H1 (cell line): ENCODE results near the gene BCAS3. TPM values are rescaled to one million over a fixed set of nuclear protein-coding genes. Genes with fewer than 3 reads are reported as not detected.

ENCODE experiments used
- CTCF ChIA-PET: fragments of 300-600 bp; sonication (Branson Sonifier 250); formaldehyde crosslinking; loops from one replicate; lab custom pipeline; 2021; ENCODE audit not compliant: partially characterized antibody; lab: Charles Lee
- POLR2A ChIA-PET: fragments of 300-600 bp; sonication (Branson Sonifier 250); formaldehyde crosslinking; loops from one replicate; lab custom pipeline; 2021; ENCODE audit warnings: inconsistent platforms; ENCODE audit not compliant: partially characterized antibody; lab: Charles Lee
- DNase-seq, 2 experiments: peaks; one replicate each; pipeline versions ENCODE4 v3.0.0 to v3.0.0-alpha.2; 2010 to 2022; ENCODE audit warnings: low spot score in 2 of 2, low read depth in 1 of 2, mixed read lengths in 1 of 2
- FAIRE-seq: peaks from 2 replicates; lab custom pipeline; 2011; peaks lifted over from hg19 to GRCh38; lab: Jason Lieb, UNC
- H2AFZ ChIP-seq: 2 replicates; pipeline ENCODE4 v1.8.1; 2012; ENCODE audit warnings: low read length, inconsistent platforms
- H2AK5ac ChIP-seq: 2 replicates; pipeline ENCODE4 v1.6.1; 2013; ENCODE audit warnings: low read depth, low read length
- H2BK120ac ChIP-seq: replicated peaks from 2 replicates; pipeline ENCODE3; 2013; ENCODE audit warnings: low read depth, low read length, inconsistent platforms
- H2BK12ac ChIP-seq: 2 replicates; pipeline ENCODE4 v1.6.1; 2013; ENCODE audit warnings: low read depth, low read length
- H2BK15ac ChIP-seq: 2 replicates; pipeline ENCODE4 v1.6.1; 2013; ENCODE audit warnings: low read length
- H2BK20ac ChIP-seq: 2 replicates; pipeline ENCODE4 v1.6.1; 2013; ENCODE audit warnings: low read length
- H2BK5ac ChIP-seq: 2 replicates; pipeline ENCODE4 v1.6.1; 2013; ENCODE audit warnings: low read depth, low read length
- H3K14ac ChIP-seq: 2 replicates; pipeline ENCODE4 v1.6.1; 2013; ENCODE audit warnings: inconsistent platforms; ENCODE audit not compliant: insufficient read length
- H3K18ac ChIP-seq: 2 replicates; pipeline ENCODE4 v1.6.1; 2013; ENCODE audit warnings: low read length; ENCODE audit errors: extremely low read depth
- H3K23ac ChIP-seq: 2 replicates; pipeline ENCODE4 v1.6.1; 2013; ENCODE audit warnings: inconsistent platforms; ENCODE audit not compliant: insufficient read length
- H3K23me2 ChIP-seq: 2 replicates; pipeline ENCODE4 v1.6.1; 2013; ENCODE audit warnings: low read depth, low read length
- H3K27ac ChIP-seq: 2 replicates; pipeline ENCODE4 v1.6.1; 2011; ENCODE audit warnings: low read depth, low read length, inconsistent platforms
- H3K27me3 ChIP-seq, 4 experiments: replicated peaks in 1 of 4; 1 replicate in 1 of 4; 2 replicates in 3 of 4; pipeline versions ENCODE4 v1.6.1 to v1.8.1; 2011 to 2013; ENCODE audit warnings: low read length in 3 of 4, mild to moderate bottlenecking in 3 of 4, inconsistent platforms in 2 of 4, mixed read lengths in 2 of 4, moderate library complexity in 1 of 4; ENCODE audit not compliant: control insufficient read depth in 3 of 4, insufficient read depth in 3 of 4; ENCODE audit errors: extremely low read depth in 1 of 4
- H3K36me3 ChIP-seq, 4 experiments: 2 replicates each; pipeline versions ENCODE4 v1.6.1 to v1.8.1; 2011 to 2013; ENCODE audit warnings: mild to moderate bottlenecking in 4 of 4, low read length in 3 of 4, moderate library complexity in 2 of 4, control low read depth in 1 of 4, inconsistent platforms in 1 of 4; ENCODE audit not compliant: insufficient read depth in 4 of 4, control insufficient read depth in 2 of 4
- H3K4ac ChIP-seq: replicated peaks from 2 replicates; pipeline ENCODE3; 2013; ENCODE audit warnings: low read length, low read depth, mixed read lengths, inconsistent platforms; ENCODE audit not compliant: insufficient read length
- H3K4me1 ChIP-seq, 4 experiments: replicated peaks in 1 of 4; 1 replicate in 1 of 4; 2 replicates in 3 of 4; pipeline versions ENCODE4 v1.6.1 to v1.8.1; 2011 to 2013; ENCODE audit warnings: low read length in 3 of 4, inconsistent platforms in 2 of 4, mixed read lengths in 1 of 4; ENCODE audit not compliant: insufficient read depth in 4 of 4, control insufficient read depth in 3 of 4
- H3K4me2 ChIP-seq, 2 experiments: 2 replicates each; pipeline versions ENCODE4 v1.6.1 to v1.8.1; 2011 to 2013; ENCODE audit warnings: low read depth in 2 of 2, low read length in 2 of 2, control low read depth in 1 of 2, inconsistent platforms in 1 of 2, mild to moderate bottlenecking in 1 of 2; ENCODE audit not compliant: insufficient read depth in 1 of 2
- H3K4me3 ChIP-seq, 4 experiments: fragments of 200-600, 300-600 bp in 1 of 4; sonication (generic), shearing (Covaris generic), sonication (Bioruptor Twin) in 1 of 4; 2 replicates each; pipeline versions ENCODE4 v1.5.1 to v1.8.1; 2011 to 2016; ENCODE audit warnings: low read length in 4 of 4, low read depth in 3 of 4, control low read depth in 2 of 4, inconsistent platforms in 2 of 4, mild to moderate bottlenecking in 2 of 4, mixed read lengths in 1 of 4, moderate library complexity in 1 of 4; ENCODE audit not compliant: insufficient read depth in 2 of 4; ENCODE audit errors: extremely low read depth in 1 of 4
- H3K56ac ChIP-seq: replicated peaks from 2 replicates; pipeline ENCODE3; 2013; ENCODE audit warnings: low read depth, mild to moderate bottlenecking, mixed read lengths, low read length, inconsistent platforms; ENCODE audit not compliant: insufficient read length
- H3K79me1 ChIP-seq: 2 replicates; pipeline ENCODE4 v1.6.1; 2013; ENCODE audit warnings: low read depth, low read length, control low read depth
- H3K79me2 ChIP-seq, 2 experiments: 2 replicates each; pipeline versions ENCODE4 v1.6.1 to v1.8.1; 2012 to 2013; ENCODE audit warnings: low read length in 2 of 2, mild to moderate bottlenecking in 2 of 2, inconsistent platforms in 1 of 2; ENCODE audit not compliant: insufficient read depth in 2 of 2, control insufficient read depth in 1 of 2
- H3K9ac ChIP-seq, 4 experiments: replicated peaks in 1 of 4; 1 replicate in 1 of 4; 2 replicates in 3 of 4; pipeline versions ENCODE4 v1.6.1 to v1.8.1; 2011 to 2013; ENCODE audit warnings: low read depth in 3 of 4, low read length in 3 of 4, control low read depth in 2 of 4, mild to moderate bottlenecking in 2 of 4, moderate library complexity in 2 of 4, inconsistent platforms in 1 of 4; ENCODE audit errors: extremely low read depth in 1 of 4
- H3K9me3 ChIP-seq, 2 experiments: 2 replicates each; pipeline versions ENCODE4 v1.6.1 to v1.8.1; 2012 to 2013; ENCODE audit warnings: mild to moderate bottlenecking in 2 of 2, moderate library complexity in 2 of 2, control low read depth in 1 of 2, inconsistent platforms in 1 of 2, low read depth in 1 of 2, low read length in 1 of 2, mixed read lengths in 1 of 2; ENCODE audit not compliant: insufficient read depth in 2 of 2
- H4K20me1 ChIP-seq, 2 experiments: replicated peaks in 1 of 2; 2 replicates each; pipeline versions ENCODE3 to v1.8.1; 2011 to 2013; ENCODE audit warnings: inconsistent platforms in 2 of 2, low read length in 2 of 2, mild to moderate bottlenecking in 1 of 2; ENCODE audit not compliant: insufficient read depth in 2 of 2, control insufficient read depth in 1 of 2
- H4K5ac ChIP-seq: 2 replicates; pipeline ENCODE4 v1.6.1; 2013; ENCODE audit warnings: low read length, low read depth, mixed read lengths, inconsistent platforms; ENCODE audit not compliant: insufficient read length
- H4K8ac ChIP-seq: 2 replicates; pipeline ENCODE4 v1.8.0; 2013; ENCODE audit warnings: mild to moderate bottlenecking, moderate library complexity, low read length, inconsistent platforms; ENCODE audit not compliant: insufficient read depth; ENCODE audit errors: extremely low read depth
- H4K91ac ChIP-seq: replicated peaks from 2 replicates; pipeline ENCODE3; 2013; ENCODE audit warnings: low read length, mixed read lengths, inconsistent platforms; ENCODE audit not compliant: insufficient read length
- ATF3 ChIP-seq: IDR thresholded peaks from 2 replicates; pipeline ENCODE4 v1.6.1; 2011; ENCODE audit warnings: low read depth, mild to moderate bottlenecking, low read length; ENCODE audit not compliant: insufficient read depth
- BACH1 ChIP-seq: IDR thresholded peaks from 2 replicates; pipeline ENCODE4 v1.6.1; 2012; ENCODE audit warnings: low read length, improper control_type of control experiment
- CEBPB ChIP-seq: IDR thresholded peaks from 2 replicates; pipeline ENCODE4 v1.6.1; 2012; ENCODE audit warnings: low read depth, low read length
- HDAC2 ChIP-seq, 2 experiments: fragments of 300-600 bp in 1 of 2; sonication (generic) in 1 of 2; IDR thresholded peaks; 2 replicates each; pipeline ENCODE4 v1.6.1; 2011 to 2012; ENCODE audit warnings: low read depth in 2 of 2, low read length in 2 of 2, mild to moderate bottlenecking in 2 of 2, moderate library complexity in 2 of 2, borderline replicate concordance in 1 of 2, inconsistent platforms in 1 of 2
- KDM4A ChIP-seq: IDR thresholded peaks from one replicate; pipeline ENCODE4 v1.7.1; 2012; ENCODE audit warnings: low read depth, mild to moderate bottlenecking, moderate library complexity, low read length, inconsistent platforms; ENCODE audit not compliant: severe bottlenecking
- MAFK ChIP-seq: IDR thresholded peaks from 2 replicates; pipeline ENCODE4 v1.6.1; 2012; ENCODE audit warnings: low read depth, mild to moderate bottlenecking, improper control_type of control experiment, low read length
- RBBP5 ChIP-seq: IDR thresholded peaks from 2 replicates; pipeline ENCODE4 v1.7.1; 2012; ENCODE audit warnings: low read depth, mild to moderate bottlenecking, inconsistent platforms, low read length, moderate library complexity, borderline replicate concordance
- RFX5 ChIP-seq: IDR thresholded peaks from 2 replicates; pipeline ENCODE4 v1.6.1; 2011; ENCODE audit warnings: low read depth, low read length, improper control_type of control experiment, borderline replicate concordance
- RNF2 ChIP-seq: fragments of 200-900, 300-1000 bp; sonication (generic); IDR thresholded peaks from 2 replicates; pipeline ENCODE4 v1.7.1; 2016; ENCODE audit warnings: borderline replicate concordance, low read depth, mild to moderate bottlenecking, antibody characterized with exemption, low read length; ENCODE audit not compliant: poor library complexity, severe bottlenecking; ENCODE audit errors: missing control alignments
- SIN3A ChIP-seq, 2 experiments: IDR thresholded peaks in 1 of 2; conservative IDR thresholded peaks in 1 of 2; 2 replicates each; pipeline ENCODE4 v1.6.1; 2011 to 2012; ENCODE audit warnings: low read length in 2 of 2, improper control_type of control experiment in 1 of 2, low read depth in 1 of 2, mild to moderate bottlenecking in 1 of 2
- SP4 ChIP-seq: IDR thresholded peaks from 2 replicates; pipeline ENCODE4 v1.6.1; 2012; ENCODE audit warnings: low read length, inconsistent platforms
- TEAD4 ChIP-seq: IDR thresholded peaks from 2 replicates; pipeline ENCODE4 v1.6.1; 2012; ENCODE audit warnings: low read depth, low read length, inconsistent platforms, mixed read lengths
- WGBS, 2 experiments: shearing (Covaris generic) in 1 of 2; methylation state at CpG; one replicate each; pipeline versions ENCODE4 v1.1.6 to v1.1.7; 2013 to 2015; ENCODE audit warnings: low lambda C conversion rate in 2 of 2, mixed read lengths in 2 of 2, inconsistent platforms in 1 of 2, low coverage in 1 of 2, missing lambda C conversion rate in 1 of 2; ENCODE audit not compliant: insufficient replicate concordance in 2 of 2, insufficient coverage in 1 of 2, insufficient read length in 1 of 2; ENCODE audit errors: extremely low coverage in 1 of 2, missing lambda C conversion rate in 1 of 2; 5-methylcytosine and 5-hydroxymethylcytosine counted together
- polyA plus RNA-seq, 7 experiments: library from polyadenylated mRNA; depleted of rRNA in 3 of 7; stranded (reverse) in 5 of 7; unstranded in 2 of 7; fragments of >200 nt in 5 of 7; fragments of 200-250 nt in 2 of 7; gene quantifications; 1 replicate in 5 of 7; 2 replicates in 1 of 7; 4 replicates in 1 of 7; pipeline versions ENCODE4 v1.2.1 to v1.2.3, GENCODE V29; 2011 to 2013; ENCODE audit warnings: missing spikeins in 2 of 7, mixed read lengths in 2 of 7
- total RNA-seq: library from RNA; stranded (reverse); fragmentation: NEBNext Ultra II Directional; extraction: Animal tissue kit (Norgen Biotek cat#: 25700); gene quantifications from 2 replicates; pipeline ENCODE4 v1.2.1, GENCODE V29; 2021

The BCAS3 gene
- total and polyA plus RNA-seq, 2 of the 8 experiments (the other 6 are each of a cell fraction or from before 2014, with no cell fraction given), result 9.9 to 13.3 TPM

DNA sequence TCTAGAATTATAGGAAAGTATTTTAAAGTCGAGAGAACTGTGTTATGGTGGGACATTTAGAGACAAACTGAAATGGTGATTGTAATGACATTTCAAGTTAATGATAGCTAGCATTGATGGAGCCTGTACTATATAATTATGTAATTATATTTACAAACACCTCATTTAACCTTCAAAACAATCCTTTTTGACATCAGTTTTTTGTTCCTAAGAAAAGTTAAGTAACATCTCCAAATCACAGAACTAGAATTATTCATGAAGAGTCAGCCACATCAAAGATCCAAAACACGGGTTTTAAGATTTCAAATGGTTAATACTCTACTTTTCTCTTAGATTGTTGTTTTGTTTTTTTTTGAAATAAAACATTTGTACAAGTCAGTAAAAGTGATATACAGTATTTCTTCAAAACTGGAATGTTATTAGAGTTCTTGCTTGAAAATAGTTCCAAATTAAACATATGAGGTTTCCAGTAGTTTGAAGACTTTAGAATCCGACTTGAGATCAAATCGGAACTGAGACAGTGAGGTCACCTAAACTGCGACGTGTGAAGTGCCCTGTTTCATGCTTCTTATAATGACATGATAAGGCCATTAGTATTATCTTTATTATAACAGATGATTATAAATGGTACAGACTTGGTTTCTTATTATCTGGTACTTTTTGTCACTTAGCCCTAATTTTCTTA, 457.0 kb downstream of the BCAS3 start:
- Histone ChIP-seq H3K4me2 (no peak overlapping the region), H3K14ac (no peak overlapping the region), H3K27ac (no peak overlapping the region), H3K9me3 (no peaks in the 10 kb centered on the region), H2BK20ac (no peak overlapping the region), H3K79me1 (no peaks in the 10 kb centered on the region), H3K9ac (no peak overlapping the region), H3K4me1 (no peaks in the 10 kb centered on the region), H2BK12ac (no peak overlapping the region), H3K4ac (no peak overlapping the region), H3K23me2 (no peaks in the 10 kb centered on the region), H2AK5ac (no peak overlapping the region), H4K5ac (no peak overlapping the region), H3K79me2 (no peaks in the 10 kb centered on the region), H4K8ac (no peak overlapping the region), H4K20me1 (no peaks in the 10 kb centered on the region), H3K23ac (no peak overlapping the region), H2BK5ac (no peak overlapping the region), H3K27me3 (no peaks in the 10 kb centered on the region), H3K18ac (no peak overlapping the region), H3K36me3 (no peaks in the 10 kb centered on the region), H3K56ac (no peak overlapping the region), H4K91ac (no peak overlapping the region), H3K4me3 (no peak overlapping the region), H2BK15ac (no peak overlapping the region), H2AFZ (no peak overlapping the region), H2BK120ac (no peak overlapping the region)
- 90% methylated on average over 6 of the region's 6 CpGs; no CpG with 5 or more reads in 1 of the 2 experiments for WGBS, 2 experiments
- FAIRE-seq, result no peak
- CTCF ChIA-PET, result interaction anchor here (0.8 to 1.7 kb wide), 2 partner anchors 11 to 225 kb away, joined by 3 to 5 read pairs; no protein-coding TSS in a partner anchor
- DNase-seq, result no peak
- POLR2A ChIA-PET, result no interaction called here
- TF ChIP-seq HDAC2 (IDR thresholded peaks at IDR 0.05; ENCODE audit: borderline replicate concordance in 1 of 2, low read depth in 2 of 2, low read length in 2 of 2) (no peak), ATF3 (no peak), RNF2 (no peak), MAFK (no peak), TEAD4 (no peak), CEBPB (no peak), SP4 (no peak), RBBP5 (no peak), KDM4A (no peak), RFX5 (no peak), BACH1 (no peak), SIN3A (conservative IDR thresholded peaks at IDR 0.05 in 1 of 2, IDR thresholded peaks at IDR 0.05 in 1 of 2; ENCODE audit: low read depth in 1 of 2, low read length in 2 of 2) (no peak)
